ENCODE data around the gene SLC38A11. TPM values are rescaled to one million over a fixed set of nuclear protein-coding genes. Genes with fewer than 3 reads are reported as not detected.
A peak's percentile ranks its signal among the peaks of the same experiment; 100 is the strongest.

The SLC38A11 gene
- total and polyA plus RNA-seq, 2 of the 13 experiments (the other 11 are each of a cell fraction or from before 2014, with no cell fraction given), result 14.0 to 14.3 TPM

DNA sequence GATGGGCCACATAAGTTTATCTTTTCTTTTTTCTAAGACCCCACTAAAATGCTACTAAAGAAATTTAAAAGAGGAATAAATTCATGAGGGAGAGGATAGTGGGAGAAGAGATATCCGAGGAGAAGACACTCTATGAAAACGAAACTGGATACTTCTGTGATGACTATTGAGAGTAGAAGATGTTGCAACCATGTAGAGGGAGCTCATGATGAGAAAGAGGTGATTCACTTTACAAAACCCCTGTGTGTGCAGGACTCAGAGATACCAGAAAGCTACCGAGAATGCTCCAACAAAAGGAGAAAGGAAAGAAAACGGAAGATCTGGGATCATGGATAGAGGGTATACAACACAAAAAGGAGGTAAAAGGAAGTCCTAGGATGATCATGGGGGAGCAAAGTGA is 34.9 kb downstream of the SLC38A11 start (continued):
- no peak for TF ChIP-seq NRL (CRISPR knock-in tag; IDR thresholded peaks at IDR 0.05; ENCODE audit: borderline replicate concordance)
- no peak for TF ChIP-seq HES4 (CRISPR knock-in tag; IDR thresholded peaks at IDR 0.05; ENCODE audit: borderline replicate concordance)
- no peak for TF ChIP-seq ZNF780A (CRISPR knock-in tag; IDR thresholded peaks at IDR 0.05)
- no peak for TF ChIP-seq TRIM24 (CRISPR knock-in tag; IDR thresholded peaks at IDR 0.05)
- TF ChIP-seq RXRA (CRISPR knock-in tag; IDR thresholded peaks at IDR 0.05), result no peak
- TF ChIP-seq NFYC (CRISPR knock-in tag; IDR thresholded peaks at IDR 0.05), result no peak
- no peak for TF ChIP-seq KDM5B (CRISPR knock-in tag; IDR thresholded peaks at IDR 0.05; ENCODE audit: borderline replicate concordance)
- TF ChIP-seq NR2F1 (CRISPR knock-in tag; IDR thresholded peaks at IDR 0.05), result no peak
- TF ChIP-seq, protein P1, sequence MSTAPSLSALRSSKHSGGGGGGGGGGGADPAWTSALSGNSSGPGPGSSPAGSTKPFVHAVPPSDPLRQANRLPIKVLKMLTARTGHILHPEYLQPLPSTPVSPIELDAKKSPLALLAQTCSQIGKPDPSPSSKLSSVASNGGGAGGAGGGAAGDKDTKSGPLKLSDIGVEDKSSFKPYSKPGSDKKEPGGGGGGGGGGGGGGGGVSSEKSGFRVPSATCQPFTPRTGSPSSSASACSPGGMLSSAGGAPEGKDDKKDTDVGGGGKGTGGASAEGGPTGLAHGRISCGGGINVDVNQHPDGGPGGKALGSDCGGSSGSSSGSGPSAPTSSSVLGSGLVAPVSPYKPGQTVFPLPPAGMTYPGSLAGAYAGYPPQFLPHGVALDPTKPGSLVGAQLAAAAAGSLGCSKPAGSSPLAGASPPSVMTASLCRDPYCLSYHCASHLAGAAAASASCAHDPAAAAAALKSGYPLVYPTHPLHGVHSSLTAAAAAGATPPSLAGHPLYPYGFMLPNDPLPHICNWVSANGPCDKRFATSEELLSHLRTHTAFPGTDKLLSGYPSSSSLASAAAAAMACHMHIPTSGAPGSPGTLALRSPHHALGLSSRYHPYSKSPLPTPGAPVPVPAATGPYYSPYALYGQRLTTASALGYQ (CRISPR knock-in tag; IDR thresholded peaks at IDR 0.05), result no peak
- TF ChIP-seq ZEB1 (IDR thresholded peaks at IDR 0.05; ENCODE audit: insufficient replicate concordance, low read depth), result no peak
- TF ChIP-seq, protein P2, sequence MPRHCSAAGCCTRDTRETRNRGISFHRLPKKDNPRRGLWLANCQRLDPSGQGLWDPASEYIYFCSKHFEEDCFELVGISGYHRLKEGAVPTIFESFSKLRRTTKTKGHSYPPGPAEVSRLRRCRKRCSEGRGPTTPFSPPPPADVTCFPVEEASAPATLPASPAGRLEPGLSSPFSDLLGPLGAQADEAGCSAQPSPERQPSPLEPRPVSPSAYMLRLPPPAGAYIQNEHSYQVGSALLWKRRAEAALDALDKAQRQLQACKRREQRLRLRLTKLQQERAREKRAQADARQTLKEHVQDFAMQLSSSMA (CRISPR knock-in tag; IDR thresholded peaks at IDR 0.05), result no peak
- TF ChIP-seq, protein P3, sequence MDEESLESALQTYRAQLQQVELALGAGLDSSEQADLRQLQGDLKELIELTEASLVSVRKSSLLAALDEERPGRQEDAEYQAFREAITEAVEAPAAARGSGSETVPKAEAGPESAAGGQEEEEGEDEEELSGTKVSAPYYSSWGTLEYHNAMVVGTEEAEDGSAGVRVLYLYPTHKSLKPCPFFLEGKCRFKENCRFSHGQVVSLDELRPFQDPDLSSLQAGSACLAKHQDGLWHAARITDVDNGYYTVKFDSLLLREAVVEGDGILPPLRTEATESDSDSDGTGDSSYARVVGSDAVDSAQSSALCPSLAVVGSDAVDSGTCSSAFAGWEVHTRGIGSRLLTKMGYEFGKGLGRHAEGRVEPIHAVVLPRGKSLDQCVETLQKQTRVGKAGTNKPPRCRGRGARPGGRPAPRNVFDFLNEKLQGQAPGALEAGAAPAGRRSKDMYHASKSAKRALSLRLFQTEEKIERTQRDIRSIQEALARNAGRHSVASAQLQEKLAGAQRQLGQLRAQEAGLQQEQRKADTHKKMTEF (CRISPR knock-in tag; IDR thresholded peaks at IDR 0.05), result 0 out of 2 replicates have a peak, but pooled peaks have one; percentile 28
- TF ChIP-seq JUN (CRISPR knock-in tag; IDR thresholded peaks at IDR 0.05), result peak; percentile 77; the same call in 1 of the 2 replicates
- no peak for TF ChIP-seq HNF4A (CRISPR knock-in tag; IDR thresholded peaks at IDR 0.05)
- no peak for TF ChIP-seq ATAD3A (CRISPR knock-in tag; IDR thresholded peaks at IDR 0.05)
- 0 out of 2 replicates have a peak, but pooled peaks have one; percentile 25 for TF ChIP-seq FOXA3 (CRISPR knock-in tag; IDR thresholded peaks at IDR 0.05)
- no peak for TF ChIP-seq ZNF598 (CRISPR knock-in tag; IDR thresholded peaks at IDR 0.05; ENCODE audit: borderline replicate concordance)
- TF ChIP-seq FOXK1 (CRISPR knock-in tag; IDR thresholded peaks at IDR 0.05; ENCODE audit: borderline replicate concordance, low read depth), result no peak
- TF ChIP-seq SAP130 (CRISPR knock-in tag; IDR thresholded peaks at IDR 0.05; ENCODE audit: low read depth), result peak; percentile 57; the same call in 1 of the 2 replicates
- TF ChIP-seq, protein P4, sequence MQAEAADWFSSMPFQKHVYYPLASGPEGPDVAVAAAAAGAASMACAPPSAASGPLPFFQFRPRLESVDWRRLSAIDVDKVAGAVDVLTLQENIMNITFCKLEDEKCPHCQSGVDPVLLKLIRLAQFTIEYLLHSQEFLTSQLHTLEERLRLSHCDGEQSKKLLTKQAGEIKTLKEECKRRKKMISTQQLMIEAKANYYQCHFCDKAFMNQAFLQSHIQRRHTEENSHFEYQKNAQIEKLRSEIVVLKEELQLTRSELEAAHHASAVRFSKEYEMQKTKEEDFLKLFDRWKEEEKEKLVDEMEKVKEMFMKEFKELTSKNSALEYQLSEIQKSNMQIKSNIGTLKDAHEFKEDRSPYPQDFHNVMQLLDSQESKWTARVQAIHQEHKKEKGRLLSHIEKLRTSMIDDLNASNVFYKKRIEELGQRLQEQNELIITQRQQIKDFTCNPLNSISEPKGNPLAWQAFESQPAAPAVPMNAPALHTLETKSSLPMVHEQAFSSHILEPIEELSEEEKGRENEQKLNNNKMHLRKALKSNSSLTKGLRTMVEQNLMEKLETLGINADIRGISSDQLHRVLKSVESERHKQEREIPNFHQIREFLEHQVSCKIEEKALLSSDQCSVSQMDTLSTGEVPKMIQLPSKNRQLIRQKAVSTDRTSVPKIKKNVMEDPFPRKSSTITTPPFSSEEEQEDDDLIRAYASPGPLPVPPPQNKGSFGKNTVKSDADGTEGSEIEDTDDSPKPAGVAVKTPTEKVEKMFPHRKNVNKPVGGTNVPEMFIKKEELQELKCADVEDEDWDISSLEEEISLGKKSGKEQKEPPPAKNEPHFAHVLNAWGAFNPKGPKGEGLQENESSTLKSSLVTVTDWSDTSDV (CRISPR knock-in tag; IDR thresholded peaks at IDR 0.05), result no peak
- TF ChIP-seq ZNF354B (CRISPR knock-in tag; IDR thresholded peaks at IDR 0.05), result no peak
- TF ChIP-seq, protein P5, sequence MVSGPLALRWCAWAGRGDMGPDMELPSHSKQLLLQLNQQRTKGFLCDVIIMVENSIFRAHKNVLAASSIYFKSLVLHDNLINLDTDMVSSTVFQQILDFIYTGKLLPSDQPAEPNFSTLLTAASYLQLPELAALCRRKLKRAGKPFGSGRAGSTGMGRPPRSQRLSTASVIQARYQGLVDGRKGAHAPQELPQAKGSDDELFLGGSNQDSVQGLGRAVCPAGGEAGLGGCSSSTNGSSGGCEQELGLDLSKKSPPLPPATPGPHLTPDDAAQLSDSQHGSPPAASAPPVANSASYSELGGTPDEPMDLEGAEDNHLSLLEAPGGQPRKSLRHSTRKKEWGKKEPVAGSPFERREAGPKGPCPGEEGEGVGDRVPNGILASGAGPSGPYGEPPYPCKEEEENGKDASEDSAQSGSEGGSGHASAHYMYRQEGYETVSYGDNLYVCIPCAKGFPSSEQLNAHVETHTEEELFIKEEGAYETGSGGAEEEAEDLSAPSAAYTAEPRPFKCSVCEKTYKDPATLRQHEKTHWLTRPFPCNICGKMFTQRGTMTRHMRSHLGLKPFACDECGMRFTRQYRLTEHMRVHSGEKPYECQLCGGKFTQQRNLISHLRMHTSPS (CRISPR knock-in tag; IDR thresholded peaks at IDR 0.05; ENCODE audit: low read depth), result no peak

Data from HepG2 (cell line).